ENCODE results near the gene OPHN1.

The OPHN1 gene

GRCh38 chrX:68060506-68061205 lies 372.6 kb downstream of the OPHN1 start:
- Mint-ChIP-seq H3K4me3 (no peak overlapping the region), H3K9me3 (no peaks in the 10 kb centered on the region), H3K36me3 (ENCODE audit: low read depth) (no peaks in the 10 kb centered on the region), H3K4me1 (ENCODE audit: low read depth) (peaks cover 6% of the 10 kb centered on the region), H3K27ac (no peak overlapping the region), H3K27me3 (ENCODE audit: low read depth) (no peaks in the 10 kb centered on the region)
- DNase-seq (ENCODE audit: low spot score) = no peak

DNA sequence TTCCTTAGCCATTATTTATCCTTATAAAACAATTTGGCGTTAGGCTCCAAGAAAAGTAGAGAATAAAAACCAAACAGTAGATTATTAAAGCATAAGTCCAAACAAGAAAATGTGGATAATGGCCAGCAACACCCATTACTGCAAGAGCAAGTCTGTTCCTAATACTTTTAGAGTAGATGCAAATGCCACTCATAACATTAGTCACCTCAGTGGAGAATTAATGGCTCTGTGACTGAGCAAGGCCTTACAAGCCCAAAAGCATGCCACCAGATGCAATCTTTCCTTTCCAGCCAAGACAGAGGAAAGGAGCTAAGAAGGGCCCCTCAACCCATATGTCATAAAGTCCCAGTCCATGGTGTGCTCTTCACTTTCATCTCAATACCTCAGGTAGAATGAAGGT lies 373.8 kb downstream of the OPHN1 start:
- H3K27ac Mint-ChIP-seq = no peak overlapping the region
- no peak for DNase-seq (ENCODE audit: low spot score)
- H3K27me3 Mint-ChIP-seq (ENCODE audit: low read depth) = no peaks in the 10 kb centered on the region
- peaks cover 4% of the 10 kb centered on the region for H3K4me1 Mint-ChIP-seq (ENCODE audit: low read depth)
- no peaks in the 10 kb centered on the region for H3K36me3 Mint-ChIP-seq (ENCODE audit: low read depth)
- no peak overlapping the region for H3K4me3 Mint-ChIP-seq
- H3K9me3 Mint-ChIP-seq = no peaks in the 10 kb centered on the region

GRCh38 chrX:68049466-68049865 lies 383.8 kb downstream of the OPHN1 start:
- Mint-ChIP-seq H3K27ac (no peak overlapping the region), H3K9me3 (peaks cover 5% of the 10 kb centered on the region), H3K4me3 (no peak overlapping the region), H3K27me3 (ENCODE audit: low read depth) (no peaks in the 10 kb centered on the region), H3K4me1 (ENCODE audit: low read depth) (no peaks in the 10 kb centered on the region), H3K36me3 (ENCODE audit: low read depth) (no peaks in the 10 kb centered on the region)
- no peak for DNase-seq (ENCODE audit: low spot score)

GRCh38 chrX:68048774-68049173 lies 384.5 kb downstream of the OPHN1 start:
- no peaks in the 10 kb centered on the region for H3K36me3 Mint-ChIP-seq (ENCODE audit: low read depth)
- no peaks in the 10 kb centered on the region for H3K27me3 Mint-ChIP-seq (ENCODE audit: low read depth)
- H3K9me3 Mint-ChIP-seq = peaks cover 5% of the 10 kb centered on the region
- H3K4me1 Mint-ChIP-seq (ENCODE audit: low read depth) = no peaks in the 10 kb centered on the region
- no peak overlapping the region for H3K27ac Mint-ChIP-seq
- no peak for DNase-seq (ENCODE audit: low spot score)
- H3K4me3 Mint-ChIP-seq = no peak overlapping the region

GRCh38 chrX:68045008-68045577 lies 388.2 kb downstream of the OPHN1 start:
- H3K27me3 Mint-ChIP-seq (ENCODE audit: low read depth) = no peaks in the 10 kb centered on the region
- H3K4me3 Mint-ChIP-seq = no peak overlapping the region
- no peak overlapping the region for H3K27ac Mint-ChIP-seq
- H3K9me3 Mint-ChIP-seq = peaks cover 5% of the 10 kb centered on the region
- H3K4me1 Mint-ChIP-seq (ENCODE audit: low read depth) = no peaks in the 10 kb centered on the region
- H3K36me3 Mint-ChIP-seq (ENCODE audit: low read depth) = no peaks in the 10 kb centered on the region
- no peak for DNase-seq (ENCODE audit: low spot score)

GRCh38 chrX:68043713-68044438 lies 389.4 kb downstream of the OPHN1 start:
- Mint-ChIP-seq H3K4me1 (ENCODE audit: low read depth) (no peaks in the 10 kb centered on the region), H3K27ac (no peak overlapping the region), H3K27me3 (ENCODE audit: low read depth) (no peaks in the 10 kb centered on the region), H3K36me3 (ENCODE audit: low read depth) (no peaks in the 10 kb centered on the region), H3K9me3 (no peaks in the 10 kb centered on the region), H3K4me3 (no peak overlapping the region)
- no peak for DNase-seq (ENCODE audit: low spot score)

GRCh38 chrX:68041110-68041509 lies 392.2 kb downstream of the OPHN1 start:
- Mint-ChIP-seq H3K27ac (no peak overlapping the region), H3K27me3 (ENCODE audit: low read depth) (no peaks in the 10 kb centered on the region), H3K9me3 (no peaks in the 10 kb centered on the region), H3K36me3 (ENCODE audit: low read depth) (no peaks in the 10 kb centered on the region), H3K4me1 (ENCODE audit: low read depth) (no peaks in the 10 kb centered on the region), H3K4me3 (no peak overlapping the region)
- no peak for DNase-seq (ENCODE audit: low spot score)

DNA sequence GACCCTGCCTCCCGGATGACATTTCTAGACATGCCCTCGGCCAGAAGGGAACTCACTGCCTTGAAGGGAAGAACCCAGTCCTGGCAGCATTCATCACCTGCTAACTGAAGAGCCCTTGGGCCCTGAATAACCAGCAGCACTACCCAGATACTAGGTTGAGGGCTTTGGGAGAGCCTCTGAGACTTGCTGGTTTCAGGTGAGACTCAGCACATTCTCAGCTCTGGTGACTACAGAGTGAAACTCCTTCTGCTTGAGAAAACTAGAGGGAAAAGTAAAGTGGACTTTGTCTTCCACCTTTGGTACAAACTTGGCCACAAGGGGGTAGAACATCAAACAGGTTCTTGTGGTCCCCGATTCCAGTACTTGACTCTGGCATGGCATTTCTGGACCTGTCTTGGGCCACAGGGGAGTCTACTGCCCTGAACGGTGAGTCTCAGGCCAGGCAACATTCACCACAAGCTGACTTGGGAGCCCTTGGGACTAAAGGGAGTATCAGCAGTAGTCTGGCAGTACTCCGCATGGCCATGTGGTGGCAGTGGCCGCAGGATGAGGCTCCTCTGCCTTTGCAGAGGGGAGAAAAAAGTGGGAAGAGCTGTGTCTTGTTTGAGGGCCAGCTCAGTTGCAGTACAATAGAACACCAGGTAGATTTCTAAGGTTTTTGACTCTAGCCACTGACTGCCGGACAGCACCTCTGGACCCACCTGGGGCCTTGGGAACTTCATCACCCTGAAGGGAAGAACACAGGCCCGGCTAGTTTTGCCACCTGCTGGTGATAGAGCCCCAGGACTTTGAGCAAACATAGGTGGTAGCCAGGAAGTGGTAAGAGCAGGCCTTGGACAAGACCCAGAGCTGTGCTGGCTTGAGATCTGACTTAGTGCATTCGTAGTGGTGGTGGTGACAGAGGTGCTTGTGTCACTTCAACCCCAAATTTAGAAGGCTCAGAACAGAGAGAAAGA lies 414.8 kb downstream of the OPHN1 start:
- no peak for DNase-seq (ENCODE audit: low spot score)
- Mint-ChIP-seq H3K9me3 (no peaks in the 10 kb centered on the region), H3K4me3 (no peak overlapping the region), H3K36me3 (ENCODE audit: low read depth) (no peaks in the 10 kb centered on the region), H3K27me3 (ENCODE audit: low read depth) (no peaks in the 10 kb centered on the region), H3K4me1 (ENCODE audit: low read depth) (no peaks in the 10 kb centered on the region), H3K27ac (no peak overlapping the region)

DNA sequence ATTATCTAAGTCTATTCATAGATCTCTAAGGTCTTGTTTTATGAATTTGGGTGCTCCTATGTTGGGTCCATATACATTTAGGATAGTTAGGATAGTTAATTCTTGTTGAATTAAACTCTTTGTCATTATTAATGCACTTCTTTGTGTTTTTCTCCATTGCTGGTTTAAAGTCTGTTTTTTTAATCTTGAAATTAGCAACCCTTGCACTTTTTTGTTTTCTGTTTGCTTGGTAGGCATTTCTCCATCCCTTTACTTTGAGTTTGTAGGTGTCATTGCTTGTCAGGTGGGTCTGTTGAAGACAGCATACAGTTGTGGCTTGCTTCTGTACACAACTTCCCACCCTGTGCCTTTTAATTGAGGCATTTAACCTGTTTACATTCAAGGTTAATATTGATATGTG lies 434.8 kb downstream of the OPHN1 start:
- DNase-seq (ENCODE audit: low spot score) = no peak
- Mint-ChIP-seq H3K9me3 (peaks cover 14% of the 10 kb centered on the region), H3K27ac (no peak overlapping the region), H3K4me1 (ENCODE audit: low read depth) (no peaks in the 10 kb centered on the region), H3K36me3 (ENCODE audit: low read depth) (no peaks in the 10 kb centered on the region), H3K4me3 (no peak overlapping the region), H3K27me3 (ENCODE audit: low read depth) (no peaks in the 10 kb centered on the region)

All from T-helper 2 cell treated with Interferon-gamma antibody and Interleukin-4, amounts not matched to agents 5 μg/mL and 100 μg/mL, for 36 hours (primary cell).